GM18909 (cell line): Measurements from ENCODE around the gene DUT.

Experiments used
- ATAC-seq: cut with Tn5 transposase; IDR thresholded peaks from one replicate; pipeline ENCODE4 v1.9.1; 2021; ENCODE audit warnings: mild to moderate bottlenecking; ENCODE audit not compliant: unreplicated experiment, poor library complexity

Gene DUT

DNA sequence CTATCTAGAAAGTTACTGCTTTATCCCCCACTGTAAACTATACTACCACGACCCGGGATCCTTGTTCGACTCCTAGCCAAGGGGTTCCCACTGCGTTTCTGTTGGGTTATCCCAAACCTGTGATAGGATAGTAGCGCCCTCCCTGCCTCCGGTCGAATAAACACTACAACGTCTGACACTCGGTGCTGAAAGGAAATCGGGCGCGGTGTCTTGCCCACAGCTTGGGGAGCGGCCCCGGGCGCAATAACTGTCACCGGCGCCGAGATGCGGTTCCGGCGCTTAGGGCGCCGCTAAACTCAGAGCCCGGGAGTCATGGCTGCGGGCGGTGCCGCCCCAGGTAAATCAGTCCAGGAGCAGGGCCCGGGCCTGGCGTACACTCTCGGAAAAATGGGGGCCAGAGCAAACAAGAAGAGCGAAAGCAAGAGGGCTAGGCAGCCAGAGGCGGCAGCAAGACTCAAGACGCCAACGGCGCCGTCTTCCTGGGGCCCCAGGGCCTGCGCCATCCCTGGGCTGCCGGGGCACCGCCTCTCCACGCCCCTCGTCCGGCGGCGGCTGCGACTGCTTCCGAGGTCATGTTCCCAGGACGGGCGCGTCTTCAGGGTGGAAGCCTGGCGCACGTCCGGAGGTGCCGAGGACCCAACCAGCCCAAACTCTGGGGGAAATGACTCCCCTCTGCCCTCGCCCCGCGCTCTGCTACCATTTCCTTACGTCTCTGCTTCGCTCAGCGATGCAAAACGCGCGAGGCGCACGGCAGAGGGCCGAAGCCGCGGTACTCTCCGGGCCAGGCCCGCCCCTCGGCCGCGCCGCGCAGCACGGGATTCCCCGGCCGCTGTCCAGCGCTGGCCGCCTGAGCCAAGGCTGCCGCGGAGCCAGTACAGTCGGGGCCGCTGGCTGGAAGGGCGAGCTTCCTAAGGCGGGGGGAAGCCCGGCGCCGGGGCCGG is at the start of gene DUT:
Gene DUT, plus strand, starts transcription at position 575 of the 941 bp plus-strand sequence. Its CDS starts 87 bp downstream, at position 662.
- peak; percentile 84 for ATAC-seq

- no peak for ATAC-seq
Measured at GRCh38 chr15:48281674-48282073, 49.6 kb upstream of the DUT start.

- no peak for ATAC-seq
Measured at GRCh38 chr15:48282216-48282615, 49.0 kb upstream of the DUT start.

GRCh38 chr15:48283396-48284145 is 47.7 kb upstream of the DUT start:
- ATAC-seq: no peak

DNA sequence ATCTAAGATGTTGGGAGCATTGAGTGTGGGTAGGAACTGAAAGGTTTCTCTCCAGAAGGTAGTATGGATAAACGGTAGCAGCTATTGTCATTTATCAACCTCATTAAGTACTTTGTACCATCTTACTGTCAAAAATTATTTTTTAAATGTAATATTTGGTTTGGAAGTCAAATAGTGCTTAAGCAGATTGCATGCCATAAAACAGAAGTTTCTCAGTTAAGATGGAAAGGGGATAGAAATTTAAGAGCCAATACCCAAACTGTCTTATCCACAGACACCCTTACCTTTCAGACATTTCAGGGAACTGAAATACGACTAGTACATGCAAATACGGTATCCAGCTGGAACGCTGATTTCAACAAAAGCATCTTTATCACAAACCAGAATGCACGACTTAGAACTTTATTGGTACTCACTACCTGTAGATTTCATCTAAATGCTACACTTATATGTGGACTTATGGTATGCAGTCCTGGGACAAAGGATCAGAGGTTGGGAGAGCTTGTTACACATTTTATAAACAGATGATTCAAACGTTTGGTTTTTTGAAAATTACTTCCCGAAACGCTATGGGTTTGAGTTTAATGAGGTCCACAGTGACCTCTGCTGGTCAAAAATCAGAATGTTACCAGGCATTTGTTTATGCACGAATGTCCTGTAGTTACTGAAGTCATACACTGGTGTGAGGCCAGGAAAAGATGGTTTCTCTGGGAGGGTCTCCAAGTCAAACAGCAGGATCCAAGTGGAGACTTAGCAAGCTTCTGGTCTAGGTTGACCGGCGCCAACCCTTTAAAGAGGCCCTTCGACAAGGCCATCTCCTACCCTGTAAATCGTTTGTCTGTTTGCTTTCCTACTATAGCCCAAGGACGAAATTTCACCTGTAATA is 45.7 kb upstream of the DUT start:
- ATAC-seq: peak; percentile 76

DNA sequence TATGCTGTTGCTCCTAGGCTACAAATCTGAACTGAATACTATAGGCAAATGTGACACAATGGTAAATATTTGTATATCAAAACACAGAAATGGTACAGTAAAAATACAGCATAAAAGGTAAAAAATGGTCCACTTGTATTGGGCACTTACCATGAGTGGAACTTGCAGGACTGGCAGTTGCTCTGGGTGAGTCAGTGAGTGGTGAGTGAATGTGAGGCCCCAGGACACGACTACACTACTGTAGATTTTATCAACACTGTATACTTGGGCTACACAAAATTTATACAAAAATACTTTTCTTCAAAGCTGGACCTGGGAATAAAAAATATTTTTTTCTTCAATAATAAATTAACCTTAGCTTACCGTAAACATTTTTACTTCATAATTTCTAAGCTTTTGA is 41.6 kb upstream of the DUT start:
- no peak for ATAC-seq

DNA sequence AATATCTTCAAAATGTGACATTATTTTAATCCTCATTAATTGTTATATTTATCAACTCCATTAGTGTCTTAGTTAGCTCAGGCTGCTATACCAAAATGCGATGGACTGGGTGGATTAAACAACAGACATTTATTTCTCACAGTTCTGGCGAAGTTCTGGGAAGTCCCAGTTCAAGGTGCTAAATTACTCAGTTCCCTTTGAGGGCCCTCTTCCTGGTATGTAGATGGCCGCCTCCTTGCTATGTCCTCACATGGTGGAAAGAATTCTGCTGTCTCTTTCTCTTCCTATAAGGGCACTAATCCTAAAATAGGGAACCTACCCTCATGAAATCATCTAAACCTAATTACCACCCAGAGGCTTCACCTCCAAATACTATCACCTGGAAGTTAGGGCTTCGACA is 38.8 kb upstream of the DUT start:
- no peak for ATAC-seq

DNA sequence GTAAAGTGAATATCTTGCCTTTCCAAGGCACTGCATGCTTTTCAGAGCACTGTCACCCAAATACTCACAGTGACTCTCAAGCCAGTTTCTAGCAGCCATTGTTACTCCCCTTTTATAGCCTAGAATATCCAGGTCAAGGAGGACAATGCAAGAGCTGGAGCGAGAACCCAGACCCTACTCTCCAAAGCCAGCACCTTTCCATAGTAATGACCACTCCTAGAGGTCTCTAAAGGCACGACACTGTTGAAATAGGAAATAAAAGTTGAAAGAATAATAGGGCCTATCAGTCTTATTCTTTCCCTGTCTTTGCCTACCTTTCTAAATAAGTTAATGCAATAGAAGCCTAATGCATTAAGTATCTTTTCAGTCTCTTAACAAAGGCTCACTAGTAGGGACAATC is 33.6 kb upstream of the DUT start:
- ATAC-seq: no peak

DNA sequence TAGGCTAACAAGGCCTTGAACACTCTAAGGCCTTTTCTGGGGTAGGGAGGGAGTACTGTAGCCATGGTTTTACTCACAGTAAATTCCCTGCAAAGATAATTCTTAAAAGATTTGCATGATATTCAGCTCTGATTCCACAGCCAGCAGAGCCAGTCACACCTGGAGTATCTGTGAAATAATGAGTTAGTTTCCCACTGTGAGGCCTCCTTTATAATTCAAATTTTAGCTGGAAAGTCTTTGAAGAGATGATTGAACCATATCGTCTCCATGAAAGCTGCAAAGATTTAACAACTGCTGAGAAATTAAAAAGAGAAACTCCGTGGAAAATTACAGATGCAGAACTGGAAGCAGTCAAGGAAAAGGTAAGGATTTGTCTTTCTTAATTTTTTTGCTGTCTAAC is 32.3 kb upstream of the DUT start:
- ATAC-seq: no peak

DNA sequence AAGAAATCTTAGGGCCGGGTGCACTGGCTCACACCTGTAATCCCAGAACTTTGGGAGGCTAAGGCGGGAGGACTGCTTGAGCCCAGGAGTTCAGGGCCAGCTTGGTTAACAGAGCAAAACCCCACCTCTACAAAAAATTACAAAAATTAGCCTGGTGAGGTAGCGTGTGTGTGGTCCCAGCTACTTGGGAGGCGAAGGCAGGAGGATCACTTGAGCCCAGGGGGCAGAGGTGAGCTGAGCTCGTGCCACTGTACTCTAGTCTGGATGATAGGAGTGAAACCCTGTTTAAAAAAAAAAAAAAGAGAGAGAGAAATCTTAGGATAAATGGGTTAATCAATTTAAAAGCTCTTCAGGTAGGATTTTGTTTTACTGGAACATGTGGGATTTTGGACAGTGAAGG is 31.2 kb upstream of the DUT start:
- no peak for ATAC-seq

- no peak for ATAC-seq
Measured at GRCh38 chr15:48304398-48304797, 26.8 kb upstream of the DUT start.

GRCh38 chr15:48306639-48307038 is 24.6 kb upstream of the DUT start:
- no peak for ATAC-seq

- ATAC-seq: no peak
Measured at GRCh38 chr15:48307586-48307985, 23.6 kb upstream of the DUT start.

GRCh38 chr15:48309740-48310139 is 21.5 kb upstream of the DUT start:
- ATAC-seq: no peak

DNA sequence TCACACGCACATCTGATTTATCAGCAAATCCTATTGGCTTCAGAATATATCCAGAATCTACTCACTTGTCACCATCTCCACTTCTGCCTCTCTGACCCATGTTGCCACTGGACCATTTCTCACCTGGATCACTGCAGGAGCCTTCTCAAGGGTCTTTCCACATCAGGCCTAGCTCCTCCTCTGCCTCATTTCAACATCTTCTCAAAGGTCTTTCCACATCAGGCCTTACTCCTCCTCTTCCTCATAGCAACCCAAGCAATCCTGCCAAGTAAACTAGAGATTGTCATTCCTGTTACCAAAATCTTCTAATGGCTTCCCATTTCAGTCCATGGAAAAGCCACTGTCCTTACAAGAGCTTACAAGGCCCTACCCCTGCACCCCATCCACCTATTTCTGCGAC is 18.0 kb upstream of the DUT start:
- no peak for ATAC-seq

DNA sequence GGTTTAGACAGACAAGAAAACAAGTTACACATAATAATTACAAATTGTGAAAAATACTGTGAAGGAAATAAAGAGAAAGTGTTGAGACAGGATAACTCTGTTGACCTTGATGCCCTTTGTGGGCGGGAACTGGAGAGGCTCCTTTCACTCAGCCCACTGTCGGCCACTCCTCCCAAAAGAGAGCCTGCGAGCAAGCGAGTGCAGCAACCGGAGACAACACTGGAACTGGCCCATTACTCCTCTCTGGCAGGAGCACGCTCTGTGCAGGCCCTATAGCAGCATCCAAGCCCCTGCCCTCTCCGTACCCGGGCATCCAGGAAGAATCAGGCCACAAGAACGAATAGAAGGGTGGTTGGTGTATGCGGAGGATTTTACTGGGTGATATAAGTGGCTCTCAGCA is 16.2 kb upstream of the DUT start:
- no peak for ATAC-seq

GRCh38 chr15:48317221-48317620 is 14.0 kb upstream of the DUT start:
- no peak for ATAC-seq

- no peak for ATAC-seq
Measured at GRCh38 chr15:48318131-48318530, 13.1 kb upstream of the DUT start.

- ATAC-seq: no peak
Measured at GRCh38 chr15:48323294-48323693, 7.9 kb upstream of the DUT start.

DNA sequence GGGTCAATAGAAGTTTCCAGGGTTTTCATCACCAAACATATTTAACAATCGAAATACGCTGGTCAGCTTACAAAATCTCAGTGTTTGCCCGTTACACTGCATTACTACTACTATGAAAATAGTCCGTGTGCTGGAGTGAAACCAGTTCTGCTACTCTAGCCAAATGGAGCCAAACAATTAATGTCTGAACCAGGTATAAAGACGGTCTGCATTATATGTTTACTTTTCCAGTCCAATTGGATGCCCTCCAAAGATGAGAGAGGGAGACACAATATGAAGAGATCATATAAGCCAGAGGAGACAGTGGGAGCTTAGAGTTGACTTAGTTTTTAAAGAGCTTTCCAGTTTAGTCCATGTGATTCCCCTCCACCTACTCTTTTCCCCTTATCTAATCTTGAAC is 6.3 kb upstream of the DUT start:
- no peak for ATAC-seq

DNA sequence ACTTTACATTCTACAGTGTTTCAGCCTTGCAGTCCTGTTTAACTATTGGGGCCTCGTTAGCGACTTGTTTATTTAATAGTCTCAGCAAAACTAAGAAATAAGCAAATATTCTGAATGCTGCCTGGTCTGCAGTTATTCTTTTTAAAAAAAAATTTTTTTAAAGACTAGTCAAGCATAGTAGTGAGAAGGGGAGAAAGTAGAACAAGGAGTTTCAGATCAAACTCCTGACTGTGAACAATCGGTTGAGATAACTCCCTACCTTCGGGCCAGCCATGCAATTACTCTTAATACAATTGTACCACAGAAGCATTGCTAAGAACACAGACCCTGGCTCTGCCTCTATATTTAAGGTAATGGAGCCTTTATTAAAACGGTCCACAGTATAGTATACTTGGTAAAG is 5.8 kb upstream of the DUT start:
- ATAC-seq: no peak
